ENCODE results near the gene PIGO. TPM values are rescaled to one million over a fixed set of nuclear protein-coding genes. Genes with fewer than 3 reads are reported as not detected.

The PIGO gene
- total and polyA plus RNA-seq, 4 experiments from 2014 or later: 17.9 to 29.7 (median 24.3) TPM

DNA sequence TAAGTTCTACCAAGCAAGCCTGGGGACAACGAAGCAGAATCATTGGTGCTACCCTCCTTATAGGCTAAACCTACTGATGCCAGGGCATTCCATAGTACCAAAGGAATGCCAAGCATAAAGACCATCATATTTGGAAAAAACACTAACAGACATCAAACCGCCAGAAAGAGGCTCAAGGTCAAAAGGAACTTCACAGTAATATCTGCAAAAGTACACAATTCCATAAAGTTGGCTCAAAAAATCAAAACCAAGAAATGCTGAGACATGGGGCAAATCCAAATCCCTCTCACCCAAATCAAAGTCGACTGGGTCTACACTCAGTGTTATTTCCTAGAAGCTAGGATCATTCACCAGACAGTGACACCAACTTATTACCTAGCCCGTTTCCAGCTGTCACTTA, 27.4 kb downstream of the PIGO start:
- no peak for DNase-seq
- peak overlapping the region in 6 of 7 donors; percentile 29 to 81 (median 54) for H3K27ac Mint-ChIP-seq
- H3K4me3 ChIP-seq (ENCODE audit: low read length in 2 of 2): no peak overlapping the region
- H3K4me3 Mint-ChIP-seq: peak overlapping the region in 7 of 8 donors; percentile 35 to 76 (median 65)
- peaks cover 52% of the 10 kb centered on the region for H3K4me1 ChIP-seq (ENCODE audit: insufficient read depth, low read length)
- ChIA-PET POLR2A (ENCODE audit: partially characterized antibody) (interaction anchor here (6.8 kb wide), 1 partner anchor 12 kb away, joined by 69 read pairs; the partner anchor contains the start of gene FANCG), CTCF (ENCODE audit: partially characterized antibody) (interaction anchor here (0.9 to 4.5 kb wide), 3 partner anchors 14 to 25 kb away, joined by 3 to 21 read pairs (median 8); no protein-coding TSS in a partner anchor)
- H3K4me1 Mint-ChIP-seq: peaks cover 43 to 61% (median 53%) of the 10 kb centered on the region in 4 donors
- peaks cover 32 to 49% of the 10 kb centered on the region in 2 donors for H3K36me3 Mint-ChIP-seq
- H3K36me3 ChIP-seq (ENCODE audit: insufficient read depth, low read length): peaks cover 40% of the 10 kb centered on the region
- H3K9me3 Mint-ChIP-seq: peaks cover 0 to 6% (median 0%) of the 10 kb centered on the region in 8 donors
- no peaks in the 10 kb centered on the region for H3K27me3 Mint-ChIP-seq
- no peaks in the 10 kb centered on the region for H3K9me3 ChIP-seq (ENCODE audit: control insufficient read depth in 1 of 2, low read length in 2 of 2)
- intact Hi-C loops (cut with micrococcal nuclease): no loop called here
- H3K27ac ChIP-seq (ENCODE audit: low read depth, low read length): peak overlapping the region; percentile 19
- H3K27me3 ChIP-seq (ENCODE audit: insufficient read depth, low read length): no peaks in the 10 kb centered on the region

DNA sequence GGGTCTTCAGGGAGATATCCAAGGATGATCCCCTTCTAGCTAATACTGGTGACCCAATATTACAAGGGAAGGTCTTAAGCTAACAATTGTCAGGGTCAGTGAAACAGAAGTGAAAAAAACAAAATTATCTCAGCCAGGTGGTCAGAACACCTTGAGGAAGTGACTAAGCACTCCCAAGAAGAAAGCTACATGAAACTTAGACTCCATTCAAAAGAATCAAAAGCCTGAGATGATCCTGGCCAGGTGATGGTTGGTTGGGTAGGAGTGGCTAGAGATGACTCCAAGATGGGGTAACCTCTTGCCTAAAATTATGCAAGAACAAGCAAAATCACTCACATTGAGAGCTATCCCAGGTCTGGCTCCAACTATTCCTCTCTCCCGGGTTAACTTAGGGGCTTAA, 29.3 kb downstream of the PIGO start:
- H3K9me3 Mint-ChIP-seq: peaks cover 0 to 6% (median 0%) of the 10 kb centered on the region in 8 donors
- no peak overlapping the region for H3K4me3 Mint-ChIP-seq
- peaks cover 44% of the 10 kb centered on the region for H3K4me1 ChIP-seq (ENCODE audit: insufficient read depth, low read length)
- peaks cover 51 to 68% of the 10 kb centered on the region in 2 donors for H3K36me3 Mint-ChIP-seq
- POLR2A ChIA-PET (ENCODE audit: partially characterized antibody): interaction anchor here (0.7 to 6.8 kb wide), 4 partner anchors 8 to 29 kb away, joined by 3 to 69 read pairs (median 4); partner anchors contain the start of genes FANCG and PIGO
- H3K4me3 ChIP-seq (ENCODE audit: low read length in 2 of 2): no peak overlapping the region
- intact Hi-C loops (cut with micrococcal nuclease): no loop called here
- no peaks in the 10 kb centered on the region for H3K9me3 ChIP-seq (ENCODE audit: control insufficient read depth in 1 of 2, low read length in 2 of 2)
- no peak overlapping the region for H3K27ac ChIP-seq (ENCODE audit: low read depth, low read length)
- H3K27ac Mint-ChIP-seq: peak overlapping the region in 1 of 7 donors; percentile 81
- peaks cover 60% of the 10 kb centered on the region for H3K36me3 ChIP-seq (ENCODE audit: insufficient read depth, low read length)
- CTCF ChIA-PET (ENCODE audit: partially characterized antibody): interaction anchor here (1.6 kb wide), 2 partner anchors 16 to 31 kb away, joined by 3 to 9 read pairs; no protein-coding TSS in a partner anchor
- H3K4me1 Mint-ChIP-seq: peaks cover 38 to 51% (median 46%) of the 10 kb centered on the region in 4 donors
- no peaks in the 10 kb centered on the region for H3K27me3 Mint-ChIP-seq
- DNase-seq: no peak
- H3K27me3 ChIP-seq (ENCODE audit: insufficient read depth, low read length): no peaks in the 10 kb centered on the region

DNA sequence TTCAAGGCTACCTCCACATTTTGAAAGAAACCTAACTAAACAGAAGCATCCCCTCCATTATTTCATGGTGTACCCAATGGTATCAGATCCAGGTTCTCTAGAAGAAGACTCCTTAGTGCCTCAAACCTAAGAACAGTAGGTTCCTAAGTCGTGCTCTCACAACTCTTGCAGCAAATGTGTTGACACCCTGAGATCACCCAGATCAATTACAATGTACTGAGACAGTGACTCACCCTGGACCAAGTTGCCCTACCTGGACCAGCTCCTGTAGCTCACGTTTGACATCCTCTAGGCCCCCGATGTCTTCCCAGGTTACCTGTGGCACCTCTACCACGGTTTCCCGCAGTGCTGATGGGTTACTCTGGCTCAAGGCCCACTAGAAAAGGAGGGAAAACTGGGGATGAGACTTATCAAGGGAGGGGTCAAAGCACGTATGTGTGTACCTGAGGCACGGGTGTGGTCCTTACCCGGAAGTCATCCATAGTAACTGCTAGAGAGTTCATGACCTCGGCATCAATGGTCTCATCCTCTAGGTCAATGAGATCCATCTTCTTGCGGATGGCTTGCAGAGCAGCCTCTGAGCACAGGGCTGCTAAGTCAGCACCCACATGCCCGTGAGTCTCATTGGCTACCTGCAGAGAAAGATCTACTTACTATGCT, 35.7 kb downstream of the PIGO start:
- Histone ChIP-seq H3K4me1 (ENCODE audit: insufficient read depth, low read length) (no peaks in the 10 kb centered on the region), H3K4me3 (ENCODE audit: low read length in 2 of 2) (no peak overlapping the region), H3K9me3 (ENCODE audit: control insufficient read depth in 1 of 2, low read length in 2 of 2) (no peaks in the 10 kb centered on the region), H3K36me3 (ENCODE audit: insufficient read depth, low read length) (peaks cover 96% of the 10 kb centered on the region), H3K27me3 (ENCODE audit: insufficient read depth, low read length) (no peaks in the 10 kb centered on the region), H3K27ac (ENCODE audit: low read depth, low read length) (no peak overlapping the region)
- no peaks in the 10 kb centered on the region for H3K27me3 Mint-ChIP-seq
- intact Hi-C loops (cut with micrococcal nuclease): no loop called here
- ChIA-PET CTCF (ENCODE audit: partially characterized antibody) (interaction anchor here (1.4 kb wide), 1 partner anchor 9 kb away, joined by 6 read pairs; no protein-coding TSS in a partner anchor), POLR2A (ENCODE audit: partially characterized antibody) (no interaction called here)
- DNase-seq: no peak
- H3K27ac Mint-ChIP-seq: peak overlapping the region in 3 of 7 donors; percentile 8 to 38 (median 29)
- H3K4me1 Mint-ChIP-seq: peaks cover 0 to 2% (median under 1%) of the 10 kb centered on the region in 4 donors
- no peak overlapping the region for H3K4me3 Mint-ChIP-seq
- H3K36me3 Mint-ChIP-seq: peaks cover 84 to 89% of the 10 kb centered on the region in 2 donors
- H3K9me3 Mint-ChIP-seq: peaks cover 0 to 3% (median 0%) of the 10 kb centered on the region in 8 donors

DNA sequence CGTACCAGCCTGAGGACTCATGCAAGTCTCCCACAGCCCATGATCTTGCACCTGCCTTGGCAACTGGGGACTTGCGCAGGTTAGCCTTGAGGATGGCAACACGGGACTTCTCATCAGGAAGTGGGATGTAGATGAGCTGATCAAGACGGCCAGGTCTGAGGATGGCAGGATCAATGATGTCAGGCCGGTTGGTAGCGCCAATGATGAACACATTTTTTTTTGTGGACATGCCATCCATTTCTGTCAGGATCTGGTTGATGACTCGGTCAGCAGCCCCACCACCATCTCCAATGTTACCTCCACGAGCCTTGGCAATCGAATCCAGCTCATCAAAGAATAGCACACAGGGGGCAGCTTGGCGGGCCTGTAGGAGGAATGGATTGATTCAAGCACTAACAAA, 37.0 kb downstream of the PIGO start:
- Histone ChIP-seq H3K27me3 (ENCODE audit: insufficient read depth, low read length) (no peaks in the 10 kb centered on the region), H3K36me3 (ENCODE audit: insufficient read depth, low read length) (peaks cover 88% of the 10 kb centered on the region), H3K27ac (ENCODE audit: low read depth, low read length) (no peak overlapping the region), H3K4me3 (ENCODE audit: low read length in 2 of 2) (no peak overlapping the region), H3K4me1 (ENCODE audit: insufficient read depth, low read length) (no peaks in the 10 kb centered on the region), H3K9me3 (ENCODE audit: control insufficient read depth in 1 of 2, low read length in 2 of 2) (no peaks in the 10 kb centered on the region)
- no peaks in the 10 kb centered on the region for H3K27me3 Mint-ChIP-seq
- no peaks in the 10 kb centered on the region for H3K9me3 Mint-ChIP-seq
- H3K4me3 Mint-ChIP-seq: no peak overlapping the region
- ChIA-PET POLR2A (ENCODE audit: partially characterized antibody) (no interaction called here), CTCF (ENCODE audit: partially characterized antibody) (interaction anchor here (1.0 to 1.4 kb wide), 3 partner anchors 8 to 12 kb away, joined by 3 to 6 read pairs (median 4); no protein-coding TSS in a partner anchor)
- no peak for DNase-seq
- peaks cover 0 to 4% (median 0%) of the 10 kb centered on the region in 4 donors for H3K4me1 Mint-ChIP-seq
- H3K27ac Mint-ChIP-seq: peak overlapping the region in 3 of 7 donors; percentile 38 to 86 (median 41)
- H3K36me3 Mint-ChIP-seq: peaks cover 87 to 93% of the 10 kb centered on the region in 2 donors
- intact Hi-C loops (cut with micrococcal nuclease): no loop called here

DNA sequence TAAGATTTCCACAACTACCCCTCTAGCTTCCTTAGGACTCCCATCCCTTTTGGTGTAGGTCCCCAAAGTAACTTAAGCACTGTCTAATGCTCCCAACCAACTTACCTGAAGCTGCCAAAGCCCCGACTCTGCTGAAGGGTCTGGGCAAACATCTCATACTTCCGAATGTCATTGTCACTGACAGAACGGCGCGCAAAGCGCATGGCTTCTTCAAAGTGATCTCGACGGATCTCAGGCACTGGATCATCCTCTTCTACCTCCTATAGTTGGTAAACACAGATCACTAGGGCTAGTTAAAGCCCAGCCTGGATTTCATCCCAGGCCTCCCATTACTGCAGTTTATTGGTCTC, 39.1 kb downstream of the PIGO start:
- Mint-ChIP-seq H3K27me3 (no peaks in the 10 kb centered on the region), H3K4me3 (no peak overlapping the region), H3K4me1 (peaks cover 0 to 7% (median under 1%) of the 10 kb centered on the region in 4 donors), H3K36me3 (peaks cover 73 to 94% of the 10 kb centered on the region in 2 donors), H3K9me3 (no peaks in the 10 kb centered on the region), H3K27ac (peak overlapping the region in 5 of 7 donors; percentile 19 to 57 (median 41))
- H3K4me3 ChIP-seq (ENCODE audit: low read length in 2 of 2): no peak overlapping the region
- peaks cover 66% of the 10 kb centered on the region for H3K36me3 ChIP-seq (ENCODE audit: insufficient read depth, low read length)
- DNase-seq: no peak
- intact Hi-C loops (cut with micrococcal nuclease): no loop called here
- H3K27ac ChIP-seq (ENCODE audit: low read depth, low read length): no peak overlapping the region
- POLR2A ChIA-PET (ENCODE audit: partially characterized antibody): no interaction called here
- no peaks in the 10 kb centered on the region for H3K4me1 ChIP-seq (ENCODE audit: insufficient read depth, low read length)
- CTCF ChIA-PET (ENCODE audit: partially characterized antibody): no interaction called here
- H3K9me3 ChIP-seq (ENCODE audit: control insufficient read depth in 1 of 2, low read length in 2 of 2): no peaks in the 10 kb centered on the region
- no peaks in the 10 kb centered on the region for H3K27me3 ChIP-seq (ENCODE audit: insufficient read depth, low read length)

DNA sequence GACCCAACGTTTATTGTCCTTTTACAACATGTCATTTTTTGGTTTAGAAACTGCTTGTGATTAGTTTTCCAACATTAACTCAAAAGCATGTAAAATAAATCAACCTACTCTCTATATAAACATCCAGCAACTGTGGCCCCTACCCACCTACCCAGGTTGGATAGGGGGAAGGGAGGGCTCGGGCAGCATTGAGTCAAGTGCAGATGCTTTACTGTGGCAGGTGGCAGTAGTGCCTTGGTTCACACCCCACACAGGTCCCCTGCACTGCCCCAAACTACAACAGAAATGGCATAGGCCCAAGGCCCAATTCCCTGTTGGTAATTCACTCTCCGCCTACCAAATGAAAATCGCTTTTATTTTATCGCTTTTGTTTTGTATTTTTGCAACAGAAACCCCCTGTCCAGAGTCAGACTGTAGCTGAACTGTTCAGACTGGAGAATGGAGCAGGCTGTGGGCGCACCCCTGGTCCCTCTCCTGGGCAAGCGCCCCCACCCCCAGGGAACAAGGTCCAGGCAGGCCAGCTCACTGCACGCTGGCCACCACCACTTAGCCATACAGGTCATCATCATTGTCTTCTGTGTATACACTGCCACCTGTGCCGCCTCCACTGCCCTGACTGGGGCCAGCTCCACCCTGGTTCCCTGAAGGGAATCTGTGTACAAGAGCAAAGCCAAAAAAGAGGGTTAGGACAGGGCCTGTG, 39.7 kb downstream of the PIGO start:
- H3K27ac Mint-ChIP-seq: peak overlapping the region in 3 of 7 donors; percentile 16 to 57 (median 56)

More for the DNA sequence above, 39.7 kb downstream of the PIGO start:
- Mint-ChIP-seq H3K4me1 (peaks cover 0 to 7% (median under 1%) of the 10 kb centered on the region in 4 donors), H3K9me3 (no peaks in the 10 kb centered on the region), H3K4me3 (peak overlapping the region in 1 of 8 donors; percentile 16), H3K36me3 (peaks cover 69 to 89% of the 10 kb centered on the region in 2 donors), H3K27me3 (no peaks in the 10 kb centered on the region)
- Histone ChIP-seq H3K27me3 (ENCODE audit: insufficient read depth, low read length) (no peaks in the 10 kb centered on the region), H3K4me3 (ENCODE audit: low read length in 2 of 2) (no peak overlapping the region), H3K27ac (ENCODE audit: low read depth, low read length) (no peak overlapping the region), H3K9me3 (ENCODE audit: control insufficient read depth in 1 of 2, low read length in 2 of 2) (no peaks in the 10 kb centered on the region), H3K4me1 (ENCODE audit: insufficient read depth, low read length) (no peaks in the 10 kb centered on the region), H3K36me3 (ENCODE audit: insufficient read depth, low read length) (peaks cover 61% of the 10 kb centered on the region)
- intact Hi-C loops (cut with micrococcal nuclease): no loop called here
- POLR2A ChIA-PET (ENCODE audit: partially characterized antibody): interaction anchor here (1.3 kb wide), 1 partner anchor 15 kb away, joined by 3 read pairs; no protein-coding TSS in a partner anchor
- CTCF ChIA-PET (ENCODE audit: partially characterized antibody): no interaction called here
- DNase-seq: no peak

Measured in CD4-positive, alpha-beta memory T cell (primary cell).